Large intestine (tissue), 3 donors: ENCODE results near the gene GPR65. TPM values are rescaled to one million over a fixed set of nuclear protein-coding genes. Genes with fewer than 3 reads are reported as not detected.

Experiments
- DNase-seq, 2 donors: peaks; one replicate each; pipeline versions ENCODE4 v3.0.0 to v3.0.0-alpha.2; 2013
- H3K27ac ChIP-seq: one replicate; pipeline ENCODE4 v1.5.1; 2013; ENCODE audit warnings: low read length
- H3K27me3 ChIP-seq: 2 replicates; pipeline ENCODE4 v1.6.1; 2013; ENCODE audit warnings: low read length; ENCODE audit not compliant: control insufficient read depth, insufficient read depth
- H3K36me3 ChIP-seq: 2 replicates; pipeline ENCODE4 v1.6.1; 2013; ENCODE audit warnings: low read length; ENCODE audit not compliant: control insufficient read depth, insufficient read depth
- H3K4me1 ChIP-seq: one replicate; pipeline ENCODE4 v1.6.1; 2013; ENCODE audit warnings: low read length; ENCODE audit not compliant: control insufficient read depth, insufficient read depth
- H3K4me3 ChIP-seq: one replicate; pipeline ENCODE4 v1.5.1; 2013; ENCODE audit warnings: low read length
- H3K9me3 ChIP-seq: one replicate; pipeline ENCODE4 v1.6.1; 2013; ENCODE audit warnings: mild to moderate bottlenecking, low read depth, low read length, moderate library complexity; ENCODE audit not compliant: control insufficient read depth
- WGBS: methylation state at CpG from one replicate; pipeline ENCODE4 v1.1.5; 2013; ENCODE audit warnings: low lambda C conversion rate; ENCODE audit not compliant: insufficient coverage; 5-methylcytosine and 5-hydroxymethylcytosine counted together
- polyA plus RNA-seq: library from polyadenylated mRNA; unstranded; fragments of 120-200 nt; gene quantifications from one replicate; pipeline ENCODE4 v1.2.1, GENCODE V29; 2013

The GPR65 gene
- polyA plus RNA-seq, 1 donor: 1.2 TPM

- H3K4me1 ChIP-seq: peaks cover 8% of the 10 kb centered on the region
- H3K27me3 ChIP-seq: no peaks in the 10 kb centered on the region
- no peaks in the 10 kb centered on the region for H3K36me3 ChIP-seq
- H3K9me3 ChIP-seq: no peaks in the 10 kb centered on the region
- H3K4me3 ChIP-seq: no peak overlapping the region
- DNase-seq: no peak
- 92% methylated on average over 3 of the region's 4 CpGs for WGBS
- H3K27ac ChIP-seq: no peak overlapping the region
Measured at GRCh38 chr14:88003425-88003824, 1.5 kb upstream of the GPR65 start.

DNA sequence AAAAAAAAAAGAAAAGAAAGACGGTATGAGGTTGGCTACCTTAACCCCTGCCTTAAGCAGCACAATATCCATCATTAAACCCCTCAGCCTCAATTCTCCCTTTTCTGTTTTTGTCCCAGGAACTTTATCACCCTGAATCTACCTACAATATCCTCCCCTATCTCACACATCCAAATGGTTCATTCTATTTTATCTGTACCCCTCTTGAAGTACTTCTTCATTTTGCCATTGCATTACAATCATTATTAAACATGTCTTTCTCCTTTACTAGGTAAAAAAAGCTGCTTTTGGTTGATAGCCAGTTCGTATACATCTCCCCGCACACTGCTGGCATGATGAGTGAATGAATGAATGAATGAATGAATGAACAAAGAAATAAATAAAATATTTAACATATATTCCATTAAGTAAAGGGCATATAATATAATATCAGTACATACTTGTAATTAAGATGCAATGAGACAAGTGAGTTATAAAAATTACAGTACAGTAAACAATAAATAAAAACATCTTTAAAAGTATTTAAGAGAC, 364 bp upstream of the GPR65 start:
- no peaks in the 10 kb centered on the region for H3K9me3 ChIP-seq
- no peak overlapping the region for H3K27ac ChIP-seq
- no peak overlapping the region for H3K4me3 ChIP-seq
- no peaks in the 10 kb centered on the region for H3K27me3 ChIP-seq
- no peaks in the 10 kb centered on the region for H3K4me1 ChIP-seq
- no peak for DNase-seq
- no peaks in the 10 kb centered on the region for H3K36me3 ChIP-seq
- 83% methylated on average over 2 of the region's 3 CpGs for WGBS

DNA sequence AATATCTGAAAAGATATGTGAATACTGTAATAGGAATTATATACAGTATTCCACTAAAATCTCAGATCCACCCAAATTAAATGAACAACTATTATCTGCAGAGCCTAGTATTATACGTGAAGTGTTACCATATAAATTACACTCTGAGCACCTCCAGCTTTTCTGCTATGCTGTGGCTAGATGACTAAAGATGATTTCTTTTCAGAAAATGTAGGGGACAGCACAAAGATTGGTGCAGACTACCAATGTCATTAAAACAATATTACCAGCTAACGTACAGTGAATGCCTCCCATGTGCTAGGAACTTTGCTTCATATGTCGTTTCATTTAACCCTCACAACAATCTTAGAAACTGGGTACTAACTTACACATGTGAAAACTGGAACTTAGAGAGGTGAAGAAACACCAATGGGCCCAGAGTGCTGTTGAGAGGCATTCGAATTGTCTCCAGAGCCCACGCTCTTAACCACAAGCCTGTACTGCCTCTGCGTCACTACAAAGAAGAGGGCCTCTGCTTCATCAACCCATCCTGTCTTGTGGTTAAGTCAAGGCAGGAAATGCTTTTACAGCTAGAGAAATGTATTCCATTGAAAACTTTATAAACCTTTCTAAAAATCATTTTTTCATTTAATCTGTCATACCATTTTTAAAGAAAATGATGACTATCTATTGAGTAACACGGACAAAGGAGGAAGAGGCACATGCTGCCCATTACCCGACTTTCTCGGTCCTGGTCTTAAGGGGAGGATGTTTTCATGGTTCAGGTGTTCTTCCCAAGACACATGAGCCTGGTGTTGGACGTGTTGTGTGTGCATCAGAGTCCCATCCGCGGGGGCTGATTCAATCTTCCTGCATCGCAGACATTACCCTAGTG, 1.3 kb downstream of the GPR65 start:
- no peak for DNase-seq
- no peak overlapping the region for H3K27ac ChIP-seq
- H3K4me3 ChIP-seq: no peak overlapping the region

GRCh38 chr14:88007608-88008007, 2.7 kb downstream of the GPR65 start:
- no peak overlapping the region for H3K4me3 ChIP-seq
- no peak for DNase-seq
- no peaks in the 10 kb centered on the region for H3K9me3 ChIP-seq
- H3K36me3 ChIP-seq: no peaks in the 10 kb centered on the region
- no peaks in the 10 kb centered on the region for H3K4me1 ChIP-seq
- no peak overlapping the region for H3K27ac ChIP-seq
- WGBS: no CpG with 5 or more reads among the region's 1 CpG
- no peaks in the 10 kb centered on the region for H3K27me3 ChIP-seq

More for the DNA sequence above, 1.3 kb downstream of the GPR65 start:
- WGBS: 100% methylated on average over 1 of the region's 13 CpGs
- Histone ChIP-seq H3K4me1 (no peaks in the 10 kb centered on the region), H3K36me3 (no peaks in the 10 kb centered on the region), H3K27me3 (no peaks in the 10 kb centered on the region), H3K9me3 (no peaks in the 10 kb centered on the region)

DNA sequence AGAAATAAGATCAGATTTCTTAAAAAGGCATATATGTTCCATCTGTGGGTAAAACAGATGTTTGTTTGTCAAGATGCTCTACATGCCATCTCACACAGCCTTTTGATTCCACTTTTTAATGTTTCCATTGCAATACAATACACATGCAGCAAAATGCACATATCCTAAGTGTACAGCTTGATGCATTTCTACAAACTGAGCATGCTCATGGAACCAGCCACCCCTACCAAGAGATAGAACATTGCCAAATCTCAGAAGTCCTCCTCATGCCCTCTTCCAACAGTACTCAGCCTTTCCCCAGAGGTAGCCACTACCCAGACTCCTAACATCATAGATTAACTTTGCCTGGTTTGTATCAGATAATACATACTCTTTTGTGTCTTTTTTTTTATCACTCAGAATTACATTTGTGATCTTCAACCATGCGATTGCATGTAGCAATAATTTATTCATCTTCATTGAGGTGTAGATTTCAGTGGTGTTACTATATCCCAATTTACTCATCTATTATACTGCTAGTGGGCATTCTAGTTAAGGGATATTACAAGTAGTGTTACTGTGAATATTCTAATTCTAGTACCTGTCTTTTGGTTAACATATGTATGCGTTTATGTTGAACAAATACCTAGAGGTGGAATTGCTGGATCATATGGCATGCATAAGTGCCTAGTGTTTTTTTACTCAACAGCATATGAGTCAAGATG, 3.3 kb downstream of the GPR65 start:
- Histone ChIP-seq H3K36me3 (no peaks in the 10 kb centered on the region), H3K4me3 (no peak overlapping the region), H3K9me3 (no peaks in the 10 kb centered on the region), H3K27me3 (no peaks in the 10 kb centered on the region), H3K4me1 (no peaks in the 10 kb centered on the region), H3K27ac (no peak overlapping the region)
- DNase-seq: no peak
- 100% methylated on average over 1 of the region's 2 CpGs for WGBS

DNA sequence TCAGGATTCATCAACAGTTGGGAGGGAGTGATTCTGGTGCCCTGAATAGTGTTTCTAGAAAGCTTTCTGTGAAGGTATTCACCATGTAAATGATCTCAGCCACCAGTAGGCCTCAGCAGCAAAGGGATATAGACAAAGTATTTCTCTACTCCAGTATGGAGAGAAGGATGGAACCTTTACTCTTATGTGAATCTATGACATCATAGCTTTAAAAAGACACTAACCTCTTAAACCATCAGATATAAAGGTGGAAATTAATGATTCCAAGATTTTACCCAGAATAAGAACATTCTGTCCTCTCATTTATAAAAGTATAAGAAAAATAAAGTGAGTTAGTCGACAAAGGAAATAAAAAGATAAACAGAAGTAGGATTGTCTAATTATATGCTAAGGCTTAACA, 4.6 kb downstream of the GPR65 start:
- no peaks in the 10 kb centered on the region for H3K9me3 ChIP-seq
- no peak for DNase-seq
- no peaks in the 10 kb centered on the region for H3K27me3 ChIP-seq
- no peaks in the 10 kb centered on the region for H3K36me3 ChIP-seq
- no peak overlapping the region for H3K4me3 ChIP-seq
- WGBS: 85% methylated on average over 1 of the region's 1 CpG
- H3K4me1 ChIP-seq: no peaks in the 10 kb centered on the region
- no peak overlapping the region for H3K27ac ChIP-seq

GRCh38 chr14:88010331-88010730, 5.4 kb downstream of the GPR65 start:
- Histone ChIP-seq H3K27me3 (no peaks in the 10 kb centered on the region), H3K4me3 (no peak overlapping the region), H3K4me1 (no peaks in the 10 kb centered on the region), H3K9me3 (no peaks in the 10 kb centered on the region), H3K27ac (no peak overlapping the region), H3K36me3 (no peaks in the 10 kb centered on the region)
- DNase-seq: no peak
- WGBS: no CpG with 5 or more reads among the region's 2 CpGs

DNA sequence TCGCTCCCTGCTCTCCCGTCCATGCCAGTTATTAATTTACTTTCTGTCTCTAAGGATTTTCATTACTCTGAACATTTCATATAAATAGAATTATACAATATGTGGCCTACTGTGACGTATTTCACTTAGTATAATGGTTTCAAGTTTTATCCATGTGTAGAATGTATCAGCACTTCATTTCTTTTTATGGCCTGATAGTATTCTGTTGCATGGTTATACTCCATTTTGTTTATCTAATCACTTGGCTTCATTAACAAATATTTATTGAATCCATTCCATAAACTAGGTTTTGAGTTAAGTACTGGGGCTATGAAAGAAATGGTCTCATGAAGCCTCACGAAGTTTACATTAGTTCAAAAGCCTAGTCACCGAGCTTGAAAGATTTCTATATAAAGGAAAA, 7.6 kb downstream of the GPR65 start:
- Histone ChIP-seq H3K9me3 (no peaks in the 10 kb centered on the region), H3K4me3 (no peak overlapping the region), H3K27ac (no peak overlapping the region), H3K36me3 (no peaks in the 10 kb centered on the region), H3K4me1 (peaks cover 5% of the 10 kb centered on the region), H3K27me3 (no peaks in the 10 kb centered on the region)
- WGBS: 79% methylated on average over 5 of the region's 5 CpGs
- no peak for DNase-seq

GRCh38 chr14:88013750-88014349, 8.9 kb downstream of the GPR65 start:
- H3K4me1 ChIP-seq: peaks cover 5% of the 10 kb centered on the region
- H3K27ac ChIP-seq: no peak overlapping the region
- 0% methylated on average over 2 of the region's 7 CpGs for WGBS
- H3K36me3 ChIP-seq: no peaks in the 10 kb centered on the region
- peak; percentile 70 to 75 for DNase-seq
- H3K4me3 ChIP-seq: no peak overlapping the region
- no peaks in the 10 kb centered on the region for H3K27me3 ChIP-seq
- no peaks in the 10 kb centered on the region for H3K9me3 ChIP-seq

- H3K27ac ChIP-seq: peak overlapping the region; percentile 63
- peaks cover 5% of the 10 kb centered on the region for H3K4me1 ChIP-seq
- no CpG with 5 or more reads among the region's 2 CpGs for WGBS
- H3K36me3 ChIP-seq: no peaks in the 10 kb centered on the region
- H3K27me3 ChIP-seq: no peaks in the 10 kb centered on the region
- no peaks in the 10 kb centered on the region for H3K9me3 ChIP-seq
- H3K4me3 ChIP-seq: no peak overlapping the region
- DNase-seq: no peak
Measured at GRCh38 chr14:88016768-88017167, 11.8 kb downstream of the GPR65 start.
